ENCODE data around the gene HS6ST3.

The HS6ST3 gene

DNA sequence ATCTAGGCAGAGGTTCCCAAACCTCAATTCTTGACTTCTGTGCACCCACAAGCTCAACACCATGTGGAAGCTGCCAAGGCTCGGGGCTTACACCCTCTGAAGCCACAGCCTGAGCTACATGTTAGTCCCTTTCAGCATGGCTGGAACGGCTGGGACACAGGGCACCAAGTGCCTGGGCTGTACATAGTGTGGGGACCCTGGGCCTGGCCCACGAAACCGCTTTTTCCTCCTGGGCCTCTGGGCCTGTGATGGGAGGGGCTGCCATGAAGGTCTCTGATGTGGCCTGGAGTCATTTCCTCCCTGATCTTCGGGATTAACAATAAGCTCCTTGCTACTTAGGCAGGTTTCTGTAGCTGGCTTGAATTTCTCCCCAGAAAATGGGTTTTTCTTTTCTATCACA is 108.1 kb downstream of the HS6ST3 start:
- no peak for DNase-seq (ENCODE audit: low read depth in 2 of 2, low spot score in 1 of 2)

DNA sequence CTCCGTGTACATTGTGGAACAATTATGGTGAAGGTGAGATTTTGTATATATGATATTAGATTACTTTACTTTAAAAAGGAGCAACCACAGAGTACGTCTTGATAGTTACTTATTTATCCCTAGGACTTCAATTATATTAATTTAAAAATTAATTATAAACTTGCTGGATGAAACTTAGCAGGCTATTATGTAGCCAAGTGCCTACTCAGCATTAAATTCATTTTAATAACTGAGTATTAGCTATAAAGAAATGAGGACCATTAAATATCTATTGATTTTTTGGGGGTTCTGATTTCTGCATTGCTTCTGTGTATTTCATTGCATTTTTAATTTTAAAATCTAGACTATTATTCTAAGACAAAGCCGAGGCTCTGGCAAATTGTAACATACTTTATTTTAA is 109.4 kb downstream of the HS6ST3 start:
- DNase-seq (ENCODE audit: low read depth in 2 of 2, low spot score in 1 of 2), result no peak

DNA sequence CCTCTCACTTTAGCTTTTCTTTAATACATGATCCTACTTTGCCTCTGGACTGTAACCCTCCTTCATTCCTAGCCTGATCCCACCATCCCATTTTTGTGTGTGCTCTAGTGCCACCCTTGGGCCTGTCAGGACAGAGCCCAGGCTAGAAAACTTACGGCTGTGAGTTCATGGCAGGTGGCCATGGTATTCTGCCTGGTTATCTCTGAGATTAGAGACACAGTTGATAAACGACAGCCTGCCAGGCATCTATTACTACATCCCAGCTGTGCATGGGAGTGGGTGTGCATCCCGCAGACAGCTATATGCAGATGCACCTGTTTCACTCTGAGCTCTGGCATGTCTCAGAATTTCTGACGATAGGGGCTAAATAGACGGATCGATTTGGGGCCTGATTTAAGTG is 110.9 kb downstream of the HS6ST3 start:
- DNase-seq (ENCODE audit: low read depth in 2 of 2, low spot score in 1 of 2), result no peak

DNA sequence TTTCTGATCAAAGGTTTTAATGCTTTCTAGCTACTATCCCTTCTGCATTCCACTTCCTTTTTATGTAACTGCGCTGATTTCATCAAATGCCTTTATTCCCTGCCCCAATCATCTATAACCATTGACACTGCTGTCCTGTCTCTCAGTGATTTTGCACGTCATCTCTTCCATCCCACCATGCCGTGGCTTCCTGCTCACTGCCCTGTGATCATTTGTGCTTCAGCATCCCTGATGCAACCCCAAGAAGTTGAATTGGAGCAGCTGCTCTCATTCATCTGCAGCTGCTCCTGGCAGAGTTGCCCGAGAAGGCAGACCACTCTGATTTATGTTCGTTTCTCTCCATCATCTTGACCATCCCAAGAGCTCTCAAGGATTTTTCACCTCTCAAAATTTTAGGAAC is 112.4 kb downstream of the HS6ST3 start:
- DNase-seq (ENCODE audit: low read depth in 2 of 2, low spot score in 1 of 2), result no peak

DNA sequence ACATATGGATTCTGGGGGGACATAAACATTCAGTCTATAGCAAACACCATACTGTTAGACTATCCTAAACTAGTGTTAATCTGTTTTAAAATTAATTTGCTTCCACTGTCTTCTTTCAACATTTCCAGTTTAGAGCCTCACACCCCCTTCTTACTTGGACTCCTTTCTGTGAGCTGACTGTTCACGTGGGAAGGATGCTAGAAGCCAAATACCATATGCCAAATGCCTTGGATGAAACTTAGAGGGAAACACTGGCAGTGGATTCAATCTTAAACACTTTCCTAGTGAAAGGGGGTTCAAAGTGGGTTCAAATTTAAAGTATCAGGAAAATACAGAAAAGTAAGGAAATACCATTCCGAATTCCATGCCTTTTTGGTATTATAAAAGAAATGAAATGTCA is 113.6 kb downstream of the HS6ST3 start:
- DNase-seq (ENCODE audit: low read depth in 2 of 2, low spot score in 1 of 2), result no peak

DNA sequence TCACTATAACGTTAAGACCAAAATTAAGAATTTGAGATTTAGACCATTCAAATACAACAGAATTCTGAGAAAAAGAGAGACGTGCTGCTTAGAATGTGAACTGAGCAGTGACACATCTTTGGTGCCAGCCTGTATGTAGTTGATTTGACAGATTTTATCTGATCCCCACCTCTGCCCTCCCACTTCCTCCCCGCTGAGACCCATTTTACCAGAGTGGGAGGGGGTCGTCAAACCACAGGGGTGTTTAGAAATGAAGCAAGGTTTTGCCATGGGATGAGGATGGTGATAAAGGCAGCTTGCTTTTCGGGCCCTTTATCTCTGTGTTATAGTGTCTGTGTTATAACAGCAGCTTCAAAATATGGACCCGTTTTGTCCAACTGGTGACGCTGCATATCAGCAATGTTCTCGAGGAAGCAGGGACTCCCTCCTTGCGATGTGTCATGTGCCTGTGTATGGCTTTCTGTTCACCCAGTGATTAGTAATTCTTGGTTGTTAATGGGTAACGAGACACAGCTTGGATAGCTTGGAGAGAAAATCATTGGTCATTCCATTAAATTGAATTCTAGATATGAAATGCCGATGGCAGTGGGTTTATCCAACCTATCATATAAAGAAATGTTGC is 125.0 kb downstream of the HS6ST3 start:
- no peak for DNase-seq (ENCODE audit: low read depth in 2 of 2, low spot score in 1 of 2)

DNA sequence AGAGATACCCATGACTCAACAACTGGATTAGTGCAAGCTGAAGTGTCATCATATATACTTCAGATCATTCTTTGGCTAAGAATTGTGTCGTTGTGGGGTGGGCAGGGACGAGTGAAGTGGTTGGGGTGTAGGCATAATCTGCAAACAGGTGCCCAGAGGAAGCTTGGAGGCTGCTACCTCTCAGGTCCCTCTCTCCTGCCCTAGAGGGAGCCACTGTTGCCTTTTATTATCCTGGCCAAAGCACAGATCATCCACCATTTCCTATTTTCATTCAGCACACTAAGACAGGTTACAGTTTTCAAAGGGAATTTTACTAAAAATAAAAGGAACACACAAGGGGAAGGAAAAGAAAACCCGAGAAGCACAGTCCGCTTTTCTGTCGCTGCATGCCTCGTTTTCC is 126.6 kb downstream of the HS6ST3 start:
- DNase-seq (ENCODE audit: low read depth in 2 of 2, low spot score in 1 of 2), result no peak

DNA sequence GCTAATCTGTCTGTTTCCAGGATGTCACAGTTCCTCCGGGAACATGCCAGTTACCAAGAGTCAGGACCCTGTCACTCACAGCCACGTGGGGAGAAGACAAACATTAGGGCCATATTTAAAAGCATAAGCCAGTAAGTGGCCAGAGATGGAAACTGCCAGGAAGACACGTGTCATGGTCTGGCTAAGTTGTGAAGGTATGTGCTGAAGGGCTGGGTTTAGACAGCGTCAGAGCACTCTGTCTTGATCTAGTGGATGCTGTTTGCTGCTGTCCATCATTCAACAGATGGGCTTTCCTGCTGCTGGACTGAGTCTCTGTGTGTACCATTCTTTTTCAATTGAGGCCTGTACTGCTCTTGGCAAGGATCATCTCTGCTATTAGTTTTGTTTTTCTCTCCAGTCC is 128.6 kb downstream of the HS6ST3 start:
- DNase-seq (ENCODE audit: low read depth in 2 of 2, low spot score in 1 of 2), result no peak

DNA sequence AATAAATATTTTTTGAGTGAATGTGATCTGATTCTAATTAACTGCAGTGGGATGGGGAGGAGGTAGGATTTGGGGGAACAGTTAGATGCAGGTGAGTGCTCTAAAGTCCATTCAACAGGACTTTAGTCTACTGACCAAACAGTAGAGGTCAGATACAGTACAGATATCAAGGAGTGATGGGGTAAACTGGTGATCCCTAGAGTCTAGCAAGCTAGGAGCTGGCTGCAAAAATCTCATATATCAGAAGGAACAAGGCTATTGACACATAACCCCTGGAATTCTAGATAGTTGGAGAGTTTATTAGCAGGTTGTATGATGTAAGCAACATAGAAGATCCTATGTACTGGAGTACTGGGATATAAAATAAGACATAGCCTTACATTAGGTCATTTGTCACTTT is 131.6 kb downstream of the HS6ST3 start:
- no peak for DNase-seq (ENCODE audit: low read depth in 2 of 2, low spot score in 1 of 2)

DNA sequence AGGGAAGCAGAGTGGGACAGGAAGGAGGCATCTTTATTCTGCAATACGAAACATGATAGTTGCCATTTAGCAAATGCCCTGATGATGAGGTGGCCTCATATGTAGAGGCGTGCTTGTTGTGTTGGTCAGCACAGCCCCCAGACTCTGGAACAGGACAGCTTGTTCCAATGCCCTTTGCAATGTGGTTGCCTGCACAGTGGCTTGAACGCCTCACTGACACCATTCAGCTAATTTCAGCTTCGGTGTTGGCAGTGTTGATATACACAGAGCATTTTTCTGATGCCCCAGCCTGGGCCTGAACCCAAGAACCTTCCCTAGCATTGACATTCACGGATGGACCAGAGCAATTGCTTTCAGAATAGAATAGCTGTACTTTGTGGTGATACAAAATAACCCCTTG is 133.3 kb downstream of the HS6ST3 start:
- DNase-seq (ENCODE audit: low read depth in 2 of 2, low spot score in 1 of 2), result no peak

DNA sequence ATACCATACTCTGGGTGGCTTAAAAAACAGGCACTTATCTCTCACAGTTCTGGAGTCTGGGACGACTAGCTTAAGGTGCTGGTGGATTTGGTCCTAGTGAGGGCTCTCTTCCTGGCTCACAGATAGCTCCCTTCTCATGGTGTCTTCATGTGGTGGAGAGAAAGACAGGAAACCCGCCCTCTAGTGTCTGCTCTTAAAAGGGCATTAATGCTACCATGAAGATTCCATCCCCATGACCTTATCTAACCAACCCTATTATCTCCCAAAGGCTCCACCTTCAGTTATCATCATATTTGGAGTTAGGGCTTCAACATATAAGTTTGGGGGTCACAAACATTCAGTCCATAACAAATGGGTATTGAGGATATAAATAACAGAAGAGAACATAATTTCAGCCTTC is 139.4 kb downstream of the HS6ST3 start:
- DNase-seq (ENCODE audit: low read depth in 2 of 2, low spot score in 1 of 2), result no peak

DNA sequence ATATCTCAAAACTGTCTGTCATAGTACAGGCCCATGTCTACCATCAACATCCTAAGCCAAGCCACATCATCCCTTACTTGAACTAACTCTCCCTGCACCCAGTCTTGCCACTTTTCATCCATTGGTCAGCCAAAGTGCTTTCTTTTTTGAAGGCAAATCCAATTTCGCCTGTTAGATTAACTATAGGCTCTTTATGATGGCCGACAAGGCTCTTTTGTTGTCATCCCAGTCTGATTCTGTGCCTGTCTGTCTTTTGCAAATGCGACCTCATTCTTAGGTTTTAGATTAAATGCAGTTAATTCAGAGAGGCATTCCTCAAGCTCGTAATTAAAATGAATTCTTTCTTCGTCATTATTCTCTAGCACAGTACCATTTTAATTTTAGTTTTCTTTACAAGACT is 148.3 kb downstream of the HS6ST3 start:
- DNase-seq (ENCODE audit: low read depth in 2 of 2, low spot score in 1 of 2), result no peak

DNA sequence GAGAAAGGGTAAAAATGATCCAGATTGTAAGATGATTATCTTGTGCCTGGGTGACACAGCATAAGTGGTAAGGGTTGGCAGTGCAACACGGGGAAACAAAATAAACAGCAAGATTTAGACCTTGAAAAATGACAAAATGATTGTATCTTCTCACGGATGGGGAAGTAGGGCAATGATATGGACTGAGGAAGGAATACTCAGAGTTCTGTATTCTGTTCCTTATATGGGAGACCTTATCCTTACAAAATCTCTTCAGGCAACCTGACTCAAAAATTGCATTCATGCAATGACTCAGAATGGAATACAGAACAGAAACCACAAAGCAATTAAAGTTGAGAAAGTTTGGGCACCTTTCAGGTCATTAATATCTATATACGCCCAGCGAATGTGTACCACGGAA is 149.0 kb downstream of the HS6ST3 start:
- DNase-seq (ENCODE audit: low read depth in 2 of 2, low spot score in 1 of 2), result no peak

DNA sequence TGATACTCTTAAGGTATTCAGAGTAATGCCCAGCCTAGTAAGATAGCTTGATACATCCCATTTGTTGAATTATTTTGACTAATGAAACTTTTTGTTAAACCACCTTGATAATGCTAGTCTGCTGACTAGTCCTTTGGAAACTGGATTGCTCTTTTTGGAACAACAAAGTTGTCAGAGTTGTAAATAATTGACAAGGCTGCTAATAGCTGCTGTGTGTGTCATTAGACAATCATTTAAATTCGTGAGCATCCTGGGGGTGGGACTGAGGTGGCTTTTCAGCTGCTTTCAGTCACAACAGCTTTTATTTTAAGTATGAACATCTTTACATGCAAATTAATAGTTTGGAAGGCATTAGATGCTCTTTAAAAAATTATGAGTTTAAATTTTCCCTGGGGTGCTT is 153.5 kb downstream of the HS6ST3 start:
- no peak for DNase-seq (ENCODE audit: low read depth in 2 of 2, low spot score in 1 of 2)

DNA sequence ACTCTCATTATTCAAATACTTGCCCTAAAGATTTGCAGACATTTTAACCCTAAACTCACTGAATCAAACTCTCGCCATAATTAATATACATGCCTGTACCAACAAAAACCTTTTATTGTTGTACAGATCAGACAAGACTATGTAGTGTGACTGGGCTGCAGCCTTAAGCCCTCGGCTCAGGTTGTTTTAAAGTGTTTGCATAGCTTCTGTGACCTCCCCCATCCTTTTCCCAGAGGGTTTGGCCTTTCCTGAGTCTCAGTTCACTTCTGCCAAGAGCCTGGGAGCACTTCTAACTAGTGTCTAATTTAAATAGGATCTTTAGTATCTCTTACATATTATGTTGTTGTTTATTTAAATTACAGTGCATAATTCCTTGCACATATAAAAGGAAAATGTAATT is 158.2 kb downstream of the HS6ST3 start:
- no peak for DNase-seq (ENCODE audit: low read depth in 2 of 2, low spot score in 1 of 2)

DNA sequence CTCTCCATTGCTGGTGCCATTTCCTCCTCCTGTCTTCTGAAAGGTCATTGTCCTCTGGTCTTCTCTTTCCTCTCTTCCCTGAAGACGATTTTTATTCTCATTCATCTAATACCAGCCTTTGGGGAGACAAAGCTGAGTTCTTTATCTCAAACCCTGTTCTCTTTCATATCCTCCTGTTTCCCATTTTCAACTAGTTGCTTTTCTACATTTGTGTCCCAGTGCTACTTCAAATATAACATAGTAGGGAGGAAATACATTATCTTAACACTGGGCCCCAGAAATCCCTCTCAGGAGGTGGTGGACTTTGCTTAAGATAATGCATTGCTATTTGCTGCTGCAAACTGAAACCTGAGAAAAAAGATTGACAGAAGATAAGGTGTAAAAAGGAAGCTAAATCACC is 159.1 kb downstream of the HS6ST3 start:
- no peak for DNase-seq (ENCODE audit: low read depth in 2 of 2, low spot score in 1 of 2)

DNA sequence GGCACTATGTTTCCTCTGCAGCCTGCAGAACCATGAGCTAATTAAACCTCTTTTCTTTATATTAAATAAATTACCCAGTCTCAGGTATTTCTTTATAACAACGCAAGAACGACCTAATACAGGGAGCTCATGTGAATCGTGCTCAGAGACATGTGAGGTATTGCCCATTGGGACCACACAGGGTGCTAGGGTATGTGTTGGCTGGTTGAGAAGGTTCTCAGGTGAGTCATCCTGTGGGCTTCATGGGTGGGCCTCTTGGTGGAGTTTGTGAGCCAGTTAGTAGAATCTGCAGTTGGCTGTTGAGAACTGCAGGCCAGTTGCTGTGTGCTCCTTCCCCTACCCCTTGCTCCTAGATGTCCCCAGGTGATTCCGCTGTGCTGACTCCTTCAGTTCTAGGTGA is 163.0 kb downstream of the HS6ST3 start:
- DNase-seq (ENCODE audit: low read depth in 2 of 2, low spot score in 1 of 2), result no peak

DNA sequence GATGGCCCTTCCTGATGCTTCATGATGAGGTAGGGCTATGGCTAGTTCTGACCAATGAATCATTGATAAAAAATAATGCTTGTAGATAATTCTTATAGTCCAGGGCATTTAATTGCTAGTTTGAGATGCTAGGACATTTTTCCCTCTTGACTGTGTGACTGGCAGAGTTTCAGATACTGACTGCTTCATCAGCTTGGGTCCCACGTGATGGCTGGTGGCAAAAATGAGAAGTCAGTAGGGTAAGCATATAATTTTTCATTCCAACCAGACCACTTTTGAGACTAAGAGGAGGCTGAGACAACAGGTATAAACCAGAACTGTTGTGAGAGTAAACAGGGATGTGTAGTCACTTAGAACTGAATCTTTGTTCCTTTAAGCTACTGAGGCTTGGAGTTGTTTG is 183.3 kb downstream of the HS6ST3 start:
- DNase-seq (ENCODE audit: low read depth in 2 of 2, low spot score in 1 of 2), result no peak

DNA sequence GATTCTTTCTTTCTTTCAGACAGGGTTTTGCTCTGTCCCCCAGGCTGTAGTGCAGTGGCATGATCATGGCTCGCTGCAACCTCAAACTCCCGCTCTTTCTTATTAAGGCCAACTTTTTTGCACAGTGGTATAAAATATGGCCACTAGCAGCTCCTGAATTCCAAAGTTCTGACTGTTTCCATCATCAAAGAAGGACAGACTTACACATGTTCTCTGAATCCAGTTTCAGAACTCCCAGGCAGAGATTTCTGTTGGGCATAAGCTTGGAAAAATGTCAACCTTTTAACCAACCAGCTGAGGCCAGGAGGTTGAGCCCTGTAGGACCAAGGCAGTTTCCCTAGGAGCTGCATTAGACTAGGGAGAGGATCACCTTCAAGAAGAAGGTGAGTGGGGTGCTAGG is 184.1 kb downstream of the HS6ST3 start:
- no peak for DNase-seq (ENCODE audit: low read depth in 2 of 2, low spot score in 1 of 2)

DNA sequence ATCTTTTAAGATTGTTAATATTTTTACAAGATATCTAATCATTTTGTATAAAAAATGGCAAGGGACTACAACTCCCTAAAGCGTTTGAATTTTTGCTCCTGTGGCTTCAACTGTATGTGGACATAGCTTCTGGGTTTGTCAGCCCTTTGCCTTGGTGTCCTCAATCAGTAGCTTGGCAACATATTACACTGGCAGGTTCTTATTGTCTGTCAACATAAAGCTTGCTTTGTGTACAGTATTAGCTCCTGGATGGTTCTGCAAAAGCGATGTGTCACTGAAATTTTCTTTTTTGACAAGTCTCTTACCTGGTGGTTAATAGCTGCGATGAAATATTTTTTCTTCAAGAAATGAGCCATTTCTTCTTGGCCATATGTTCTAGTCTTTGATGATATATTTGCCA is 190.0 kb downstream of the HS6ST3 start:
- DNase-seq (ENCODE audit: low read depth in 2 of 2, low spot score in 1 of 2), result no peak

DNA sequence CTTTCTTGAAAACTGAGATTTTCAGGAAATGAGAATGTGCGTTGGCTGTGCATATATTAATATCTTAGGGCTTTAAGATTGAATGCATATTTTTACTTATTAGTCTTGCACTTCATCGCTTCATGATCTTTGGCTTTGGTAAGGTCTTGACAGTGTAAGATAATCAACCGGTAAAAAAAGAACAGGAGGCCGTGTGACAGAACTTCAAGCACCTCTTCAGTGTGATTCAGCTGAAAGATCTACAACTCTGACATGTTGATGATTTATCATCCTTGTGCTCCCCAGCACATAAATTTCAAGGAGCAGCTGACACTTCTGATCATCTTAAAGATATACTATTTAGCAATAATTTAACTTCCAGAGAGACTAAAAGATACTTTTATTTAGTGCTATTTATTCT is 195.1 kb downstream of the HS6ST3 start:
- no peak for DNase-seq (ENCODE audit: low read depth in 2 of 2, low spot score in 1 of 2)

DNA sequence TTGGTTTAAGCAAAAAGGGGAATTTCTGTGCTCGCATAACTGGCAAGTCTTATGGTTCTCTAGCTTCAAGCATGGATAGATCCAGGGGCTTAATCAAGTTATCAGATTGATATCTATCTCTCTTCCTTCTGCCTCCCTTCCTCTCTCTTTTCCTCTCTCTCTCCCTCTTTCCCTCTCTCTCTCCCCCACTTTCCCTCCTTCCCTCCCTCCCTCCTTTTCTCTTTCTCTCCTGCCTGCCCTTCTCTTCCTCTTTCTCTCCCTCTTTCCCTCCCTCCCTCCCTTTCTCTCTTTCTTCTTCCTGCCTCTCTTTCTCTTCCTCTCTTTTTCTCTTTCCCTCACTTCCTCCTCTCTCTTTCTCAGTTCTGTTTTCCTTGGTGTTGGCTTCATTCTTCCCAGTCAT is 195.8 kb downstream of the HS6ST3 start:
- no peak for DNase-seq (ENCODE audit: low read depth in 2 of 2, low spot score in 1 of 2)

DNA sequence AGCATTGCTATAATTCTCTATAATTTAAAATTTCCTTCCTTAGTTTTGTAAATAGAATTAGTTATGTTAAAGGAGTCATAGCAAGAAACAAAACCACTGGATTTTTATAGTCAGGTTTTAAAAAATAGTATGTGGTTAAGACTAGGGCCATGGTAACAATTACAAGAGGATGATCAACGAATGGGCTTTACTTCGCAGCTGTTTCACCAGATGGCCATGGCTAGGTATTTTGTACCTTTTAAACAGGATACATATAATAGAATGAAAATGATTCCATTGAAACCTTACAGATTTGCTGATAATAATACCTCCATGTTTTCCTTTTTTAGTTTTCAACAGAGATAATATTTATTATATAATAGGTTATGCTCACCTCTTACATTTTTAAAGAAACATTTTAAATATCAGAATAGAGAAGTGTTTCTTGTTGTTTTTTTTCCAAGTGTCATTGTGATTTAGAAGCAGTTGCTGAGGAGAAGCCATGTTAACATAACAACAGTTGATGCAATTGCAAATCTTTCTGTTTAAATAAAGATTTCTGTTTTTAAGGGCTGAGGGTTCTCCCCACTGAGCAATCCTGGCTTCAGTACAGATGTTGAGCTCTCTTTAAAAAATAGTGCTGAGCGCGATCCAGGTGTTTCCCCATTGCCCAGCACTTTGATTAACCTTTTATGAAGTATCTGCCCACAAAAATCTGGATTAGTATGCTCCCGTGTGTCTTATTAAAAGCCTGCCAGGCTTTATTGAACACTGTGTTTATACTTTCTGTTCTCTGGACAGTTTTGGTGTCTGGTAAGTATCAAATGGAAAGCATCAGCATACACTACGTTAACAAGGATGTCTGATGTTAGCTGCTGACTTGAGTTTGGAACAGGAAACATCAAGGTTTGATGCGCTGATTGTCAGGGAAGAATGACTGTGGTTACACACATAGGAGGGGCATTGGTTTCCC is 205.3 kb downstream of the HS6ST3 start:
- DNase-seq (ENCODE audit: low read depth in 2 of 2, low spot score in 1 of 2), result no peak
